Activated CD8-positive, alpha-beta memory T cell treated with anti-CD3 and anti-CD28 coated beads for 36 hours (primary cell): ENCODE measurements around the gene TSPAN9. TPM values are rescaled to one million over a fixed set of nuclear protein-coding genes. Genes with fewer than 3 reads are reported as not detected.

ENCODE experiments used
- CTCF ChIA-PET: fragments of 350-600 bp; sonication (Branson Sonifier 250); formaldehyde crosslinking; loops from one replicate; lab custom pipeline; 2021; ENCODE audit warnings: antibody characterized with exemption; lab: Charles Lee
- POLR2A ChIA-PET: fragments of 350-600 bp; sonication (Branson Sonifier 250); formaldehyde crosslinking; loops from one replicate; lab custom pipeline; 2021; ENCODE audit warnings: antibody characterized with exemption; lab: Charles Lee
- total RNA-seq, 2 experiments: library from RNA; stranded (reverse); gene quantifications; one replicate each; pipeline ENCODE4 v1.2.3, GENCODE V29; 2021

The TSPAN9 gene
- total RNA-seq, 2 experiments from 2014 or later = 0.29 to 0.40 TPM

DNA sequence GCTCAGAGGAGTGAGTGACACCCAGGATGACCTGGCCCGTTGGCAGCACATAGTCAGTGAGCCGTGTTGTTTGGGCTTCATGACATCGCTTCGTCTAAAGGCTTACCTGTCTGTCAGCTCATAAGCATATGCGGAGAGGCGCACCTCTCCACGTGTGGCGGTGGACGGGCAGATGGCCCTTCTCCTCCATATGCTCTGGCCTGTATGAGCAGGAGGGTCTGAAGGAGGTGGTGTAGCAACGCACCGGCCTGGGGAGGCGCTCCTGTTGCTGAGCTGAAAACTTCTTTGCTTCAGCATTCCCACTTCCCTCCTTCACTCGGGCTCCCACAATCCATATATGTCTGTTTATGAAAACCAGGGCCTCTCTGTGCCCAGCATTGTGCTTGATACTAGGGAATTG, 186.1 kb downstream of the TSPAN9 start:
- CTCF ChIA-PET = interaction anchor here (0.6 kb wide), 1 partner anchor 1199 kb away, joined by 4 read pairs; no protein-coding TSS in a partner anchor
- POLR2A ChIA-PET = no interaction called here

GRCh38 chr12:3263939-3264922, 187.1 kb downstream of the TSPAN9 start:
- CTCF ChIA-PET = no interaction called here
- POLR2A ChIA-PET = no interaction called here

DNA sequence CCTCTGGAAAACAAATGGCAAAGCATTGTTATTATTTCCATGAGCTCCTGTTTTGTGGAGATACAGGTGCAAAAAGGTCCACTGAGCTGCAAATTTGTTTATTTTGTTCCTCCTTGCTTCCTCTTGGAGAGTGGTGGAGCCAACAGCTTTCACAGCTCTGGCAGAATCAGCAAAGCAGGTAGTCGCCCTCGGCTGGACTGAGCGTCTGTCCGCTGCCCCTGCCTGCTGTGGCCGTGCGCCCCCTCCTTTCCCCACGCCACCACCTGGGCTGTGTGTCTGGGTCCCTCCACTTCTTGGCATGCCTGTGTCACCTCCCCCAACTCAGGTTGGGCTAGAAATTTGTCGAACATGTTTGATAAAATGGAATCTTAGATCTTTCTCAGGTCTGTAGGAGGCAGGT, 188.2 kb downstream of the TSPAN9 start:
- ChIA-PET CTCF (interaction anchor here (1.4 to 2.0 kb wide), 2 partner anchors 10 to 35 kb away, joined by 3 to 8 read pairs; no protein-coding TSS in a partner anchor), POLR2A (no interaction called here)

DNA sequence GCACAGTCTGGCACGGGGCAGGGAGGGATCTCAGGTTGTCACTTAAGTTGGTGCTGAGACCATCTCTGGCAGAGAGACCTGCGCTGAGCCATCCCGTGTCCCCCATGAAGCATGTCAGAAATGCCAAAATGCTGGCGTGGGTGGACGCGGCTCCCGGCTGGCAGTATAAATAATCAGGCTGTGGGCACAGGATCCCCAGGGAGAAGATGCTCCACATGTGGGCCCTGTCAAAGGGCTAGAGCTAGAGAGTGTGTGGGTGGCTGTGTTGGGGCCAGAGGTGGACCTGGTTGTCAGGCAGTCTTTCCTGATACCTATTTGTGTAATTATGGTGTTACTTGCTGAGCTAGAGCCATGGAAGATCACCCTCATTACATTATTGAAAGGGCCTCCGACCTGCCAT, 189.5 kb downstream of the TSPAN9 start:
- ChIA-PET CTCF (interaction anchor here (1.4 to 2.0 kb wide), 2 partner anchors 9 to 34 kb away, joined by 3 to 8 read pairs; no protein-coding TSS in a partner anchor), POLR2A (no interaction called here)

DNA sequence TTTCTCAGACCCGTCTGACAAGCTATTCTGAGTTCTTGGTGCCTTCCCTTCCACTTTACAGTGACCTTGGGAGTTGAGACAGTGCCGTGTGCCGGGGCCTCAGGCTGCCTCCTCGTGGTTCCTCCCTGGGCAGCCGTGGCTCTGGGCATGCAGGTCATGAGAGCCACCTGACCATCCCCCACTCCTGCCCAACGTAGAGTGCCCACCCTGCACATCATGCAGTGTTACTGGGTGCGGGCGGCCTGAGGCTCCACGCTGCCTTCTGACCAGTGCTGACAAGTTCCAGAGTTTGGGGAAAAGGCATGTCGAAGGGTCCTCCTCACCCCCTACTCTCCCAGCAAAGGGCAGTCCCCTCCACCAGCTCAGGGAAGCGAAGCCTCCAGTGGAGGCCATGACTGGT, 190.5 kb downstream of the TSPAN9 start:
- CTCF ChIA-PET = no interaction called here
- POLR2A ChIA-PET = no interaction called here

DNA sequence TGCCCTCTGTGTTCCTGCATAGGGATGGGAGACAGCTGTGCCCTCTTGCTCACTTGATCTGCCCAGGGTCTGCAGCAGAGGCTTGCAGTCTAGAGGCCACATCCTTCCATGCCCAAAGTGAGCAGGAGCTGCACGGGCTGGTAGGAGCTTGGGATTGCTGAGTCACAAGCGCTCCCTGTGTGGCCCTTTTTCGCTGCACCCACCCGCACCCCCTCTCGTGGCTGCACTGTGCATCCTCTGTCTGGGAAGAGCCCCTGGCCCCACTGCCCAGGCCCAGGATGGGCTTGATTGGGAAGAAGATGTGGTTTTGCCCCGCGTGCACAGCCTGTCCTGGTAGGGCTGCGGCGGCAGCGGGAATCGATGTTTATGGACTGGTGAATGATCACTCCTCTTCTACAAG, 192.4 kb downstream of the TSPAN9 start:
- ChIA-PET CTCF (interaction anchor here (0.7 kb wide), 1 partner anchor 9 kb away, joined by 3 read pairs; no protein-coding TSS in a partner anchor), POLR2A (no interaction called here)

DNA sequence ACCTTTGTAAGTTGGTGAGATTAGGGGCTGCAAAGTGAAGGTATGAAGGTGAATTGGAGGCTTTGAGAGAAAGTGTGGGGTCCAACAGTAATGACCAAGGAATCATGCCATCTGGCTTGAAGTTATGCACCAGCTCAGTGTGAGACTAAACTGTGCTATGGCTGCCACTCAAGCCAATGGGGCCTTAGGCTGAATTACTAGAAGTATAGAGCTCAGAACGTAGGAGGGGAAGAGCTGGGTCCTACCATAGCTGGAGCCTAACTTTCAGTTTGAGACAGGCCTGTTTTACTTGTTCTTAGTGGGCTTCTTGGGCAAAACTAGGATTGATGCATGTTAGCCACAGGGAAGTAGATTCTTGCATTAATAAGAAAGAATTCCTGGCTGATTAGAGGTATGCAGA, 194.0 kb downstream of the TSPAN9 start:
- ChIA-PET CTCF (no interaction called here), POLR2A (no interaction called here)

DNA sequence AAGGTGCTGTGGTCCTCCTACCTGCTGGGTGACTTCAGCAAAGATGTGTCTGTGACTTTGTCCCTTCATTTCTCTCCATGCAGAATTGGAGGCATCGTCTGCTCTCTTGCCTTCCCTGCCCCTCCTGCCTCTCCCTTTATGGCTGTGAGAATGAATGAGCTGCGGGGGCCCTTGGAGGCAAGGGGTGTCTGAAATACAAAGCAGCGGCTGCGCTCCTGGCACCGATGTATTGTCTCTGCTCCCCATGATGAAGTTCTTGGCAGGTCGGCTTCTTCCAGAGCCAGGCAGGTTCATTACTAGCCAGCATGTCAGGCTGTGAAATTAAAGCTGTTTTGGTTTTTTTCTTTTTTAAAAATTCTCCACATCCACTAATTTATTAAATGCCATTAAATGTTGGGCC, 194.5 kb downstream of the TSPAN9 start:
- ChIA-PET POLR2A (no interaction called here), CTCF (no interaction called here)

GRCh38 chr12:3272958-3273357, 195.8 kb downstream of the TSPAN9 start:
- POLR2A ChIA-PET = no interaction called here
- CTCF ChIA-PET = no interaction called here

DNA sequence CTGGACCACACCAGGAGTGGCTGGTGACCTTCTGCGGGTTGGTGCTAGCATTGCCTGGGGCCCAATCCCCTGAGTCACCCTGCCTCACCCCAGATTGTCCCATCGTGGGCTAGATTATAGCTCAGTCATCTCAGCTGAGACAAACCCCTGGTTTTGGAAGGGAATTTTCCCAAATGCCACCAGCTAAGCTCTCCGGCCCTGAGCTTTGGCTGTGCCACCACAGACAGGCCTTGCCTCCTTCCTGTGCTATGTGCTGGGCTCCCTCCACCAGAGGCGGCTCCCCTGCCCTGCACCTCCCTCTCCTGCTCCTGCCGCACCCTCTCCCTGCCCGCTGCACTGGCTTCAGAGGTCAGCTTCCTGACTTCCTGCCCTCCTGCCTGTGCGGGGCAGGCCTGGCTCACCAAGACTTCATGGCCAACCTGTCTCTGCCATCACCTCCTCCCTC, 196.3 kb downstream of the TSPAN9 start:
- ChIA-PET POLR2A (no interaction called here), CTCF (interaction anchor here (1.4 kb wide), 1 partner anchor 20 kb away, joined by 3 read pairs; no protein-coding TSS in a partner anchor)

- ChIA-PET CTCF (interaction anchor here (1.1 to 4.2 kb wide), 7 partner anchors 8 to 151 kb away, joined by 3 to 27 read pairs (median 4); no protein-coding TSS in a partner anchor), POLR2A (no interaction called here)
These were observed 197.5 kb downstream of the TSPAN9 start for GRCh38 chr12:3274664-3275063.

DNA sequence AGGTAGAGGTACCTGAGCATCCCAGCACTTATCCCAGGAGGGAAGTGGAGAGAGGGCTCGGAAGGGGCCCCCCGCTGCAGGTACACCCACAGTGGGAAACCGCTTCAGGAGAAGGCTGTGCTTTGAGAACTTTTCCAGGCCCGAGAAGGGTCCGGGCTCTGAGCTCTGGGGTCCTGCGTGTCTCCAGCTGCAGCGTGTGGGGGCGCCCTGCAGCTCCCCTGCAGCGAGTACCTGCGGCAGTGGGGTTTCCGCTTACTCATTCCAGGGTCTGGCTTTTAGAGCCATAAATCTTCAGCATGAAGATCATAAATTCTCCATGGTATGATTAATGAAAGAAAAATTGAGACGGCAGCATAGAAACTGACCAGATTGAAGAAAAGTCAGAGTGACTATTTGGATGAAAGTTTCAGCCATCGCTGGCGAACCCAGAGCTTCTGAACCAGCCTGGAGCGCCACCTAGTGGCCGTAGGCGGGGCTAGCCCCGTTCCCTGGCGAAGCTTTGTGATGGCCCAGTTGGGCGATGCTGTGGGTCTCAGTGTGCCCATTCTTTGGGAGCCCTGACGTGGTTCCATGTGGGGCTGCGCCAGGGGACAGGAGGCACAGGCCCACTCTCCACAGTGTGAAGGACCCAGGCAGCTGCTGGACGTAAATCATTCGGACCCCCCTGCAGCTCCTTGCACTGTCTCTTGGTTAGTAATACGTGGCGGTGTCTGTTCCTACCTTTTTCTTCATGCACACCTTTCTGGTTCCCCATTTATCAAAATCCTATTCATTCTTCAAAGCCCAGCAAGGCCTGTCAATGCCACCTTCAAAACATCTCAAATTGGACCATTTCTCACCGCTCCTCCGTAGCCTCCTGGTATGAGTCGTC, 198.2 kb downstream of the TSPAN9 start:
- POLR2A ChIA-PET = no interaction called here
- CTCF ChIA-PET = interaction anchor here (0.5 to 4.2 kb wide), 15 partner anchors 9 to 821 kb away, joined by 3 to 27 read pairs (median 3); no protein-coding TSS in a partner anchor

DNA sequence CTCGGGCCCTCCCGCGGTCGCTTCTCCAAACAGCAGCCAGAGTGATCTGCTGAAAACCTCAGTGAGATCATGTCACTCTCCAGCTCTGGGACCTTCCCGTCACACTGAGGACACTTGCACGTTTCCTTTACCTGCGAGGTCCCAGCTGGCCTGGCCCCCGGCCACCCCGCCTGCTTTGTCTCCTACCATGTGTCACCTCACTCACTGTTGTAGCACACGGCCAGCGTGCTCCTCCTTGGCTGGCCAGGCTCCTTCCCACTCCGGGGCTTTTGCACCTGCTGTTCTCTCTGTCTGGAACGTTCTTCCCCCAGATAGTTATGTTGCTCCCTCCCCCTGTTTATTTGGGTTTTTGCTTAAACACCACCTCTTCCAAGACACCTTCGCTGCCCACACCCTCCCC, 199.0 kb downstream of the TSPAN9 start:
- POLR2A ChIA-PET = no interaction called here

DNA sequence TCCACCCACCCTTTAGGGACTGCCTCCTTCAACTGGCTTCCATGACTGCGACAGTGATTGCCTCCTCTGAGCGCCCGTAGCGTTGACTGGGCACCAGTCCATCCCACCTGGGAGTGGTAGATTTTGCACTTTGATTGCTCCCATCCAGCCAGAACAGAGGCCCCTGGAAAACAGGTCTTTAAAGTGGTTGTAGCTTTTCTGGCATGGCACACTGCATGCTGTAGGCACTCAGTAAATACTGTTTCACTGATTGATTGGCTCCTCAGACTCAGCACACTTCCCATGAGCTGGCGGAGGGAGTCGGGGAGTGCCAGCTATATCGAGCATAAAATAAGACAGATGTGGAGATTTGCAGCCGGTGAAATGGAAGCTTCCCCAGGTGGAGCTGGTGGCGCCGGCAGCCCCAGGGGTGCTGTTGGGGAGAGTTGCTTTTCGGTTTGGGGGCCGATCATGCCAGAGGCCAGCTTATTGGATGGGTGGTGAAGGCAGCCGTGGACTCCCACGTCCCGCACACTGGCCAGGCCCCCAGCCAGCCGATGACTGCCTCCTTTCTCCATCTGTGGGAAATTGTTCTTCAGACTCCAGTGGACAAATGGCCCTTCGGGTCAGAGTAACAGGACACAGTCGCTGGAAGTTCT, 200.2 kb downstream of the TSPAN9 start:
- POLR2A ChIA-PET = no interaction called here
- CTCF ChIA-PET = interaction anchor here (4.2 kb wide), 1 partner anchor 23 kb away, joined by 16 read pairs; no protein-coding TSS in a partner anchor

More for the DNA sequence above, 199.0 kb downstream of the TSPAN9 start:
- CTCF ChIA-PET = interaction anchor here (1.1 to 4.2 kb wide), 8 partner anchors 10 to 203 kb away, joined by 3 to 27 read pairs (median 6); no protein-coding TSS in a partner anchor

DNA sequence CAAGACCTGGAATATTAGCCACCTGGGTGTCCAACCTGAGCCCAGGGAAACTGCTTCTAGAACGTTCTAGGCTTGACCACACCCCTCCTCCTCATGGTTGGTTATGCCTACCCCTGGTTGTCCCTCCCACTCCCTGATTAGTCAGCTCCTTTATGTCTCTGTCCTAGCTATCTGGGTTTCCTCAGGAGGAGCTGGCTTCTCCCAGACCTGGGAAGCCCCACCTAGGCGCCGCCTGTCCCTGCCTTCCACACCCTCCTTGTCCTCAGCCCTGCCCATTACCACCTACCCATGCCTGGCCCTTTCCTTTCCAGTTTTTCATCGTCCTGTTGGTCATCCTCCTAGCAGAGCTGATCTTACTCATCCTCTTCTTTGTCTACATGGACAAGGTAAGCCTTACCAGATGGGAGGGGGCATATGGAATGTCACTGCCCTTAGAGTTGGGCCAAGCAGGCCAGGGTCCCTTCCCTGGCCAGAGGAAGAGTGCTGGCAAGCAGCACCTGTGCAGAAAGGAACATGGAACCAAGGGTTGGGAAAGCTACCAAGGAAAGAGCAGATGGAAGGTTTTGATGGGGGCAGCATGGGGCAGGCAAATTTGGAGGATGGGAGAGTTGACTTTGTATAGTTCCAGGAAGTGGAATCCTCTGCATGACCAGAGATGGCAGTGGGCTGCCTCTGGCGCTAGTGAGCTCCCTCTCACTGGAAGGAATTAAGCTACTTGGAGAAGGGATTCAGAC, 201.7 kb downstream of the TSPAN9 start:
- CTCF ChIA-PET = interaction anchor here (0.6 to 1.1 kb wide), 2 partner anchors 9 to 144 kb away, joined by 3 to 4 read pairs; no protein-coding TSS in a partner anchor
- POLR2A ChIA-PET = no interaction called here

- POLR2A ChIA-PET = no interaction called here
- CTCF ChIA-PET = interaction anchor here (1.1 to 1.2 kb wide), 2 partner anchors 21 to 145 kb away, joined by 3 to 4 read pairs; no protein-coding TSS in a partner anchor
These were observed 202.2 kb downstream of the TSPAN9 start for GRCh38 chr12:3279415-3279780.

- CTCF ChIA-PET = interaction anchor here (1.1 to 1.2 kb wide), 2 partner anchors 21 to 145 kb away, joined by 3 to 4 read pairs; no protein-coding TSS in a partner anchor
- POLR2A ChIA-PET = no interaction called here
These were observed 202.7 kb downstream of the TSPAN9 start for GRCh38 chr12:3279832-3280231.

- CTCF ChIA-PET = no interaction called here
These were observed 203.8 kb downstream of the TSPAN9 start for GRCh38 chr12:3280967-3281366.

More at GRCh38 chr12:3280967-3281366, 203.8 kb downstream of the TSPAN9 start:
- POLR2A ChIA-PET = no interaction called here
